Tibial nerve (tissue), 4 donors: Measurements from ENCODE around the gene SLC25A51. TPM values are rescaled to one million over a fixed set of nuclear protein-coding genes. Genes with fewer than 3 reads are reported as not detected.

Experiments
- DNase-seq, 2 donors: peaks; one replicate each; pipeline ENCODE4 v3.0.0-alpha.2; 2019; ENCODE audit warnings: low spot score in 2 of 2
- H3K27ac ChIP-seq, 4 donors: fragments of 200-600 bp; sonication (generic) in 3 of 4; one replicate each; pipeline ENCODE4 v1.5.1; 2017 to 2019; ENCODE audit warnings: mild to moderate bottlenecking in 1 of 4
- H3K27me3 ChIP-seq, 2 donors: fragments of 200-600 bp; sonication (generic) in 1 of 2; one replicate each; pipeline versions ENCODE4 v1.5.1 to v1.6.0; 2017 to 2019
- H3K36me3 ChIP-seq, 3 donors: fragments of 200-600 bp; sonication (generic); one replicate each; pipeline ENCODE4 v1.5.1; 2018 to 2019
- H3K4me1 ChIP-seq, 4 donors: fragments of 200-600 bp; sonication (generic) in 3 of 4; one replicate each; pipeline ENCODE4 v1.5.1; 2017 to 2019
- H3K4me3 ChIP-seq, 4 donors: fragments of 200-600 bp; sonication (generic) in 3 of 4; one replicate each; pipeline ENCODE4 v1.5.1; 2017 to 2019; ENCODE audit warnings: mild to moderate bottlenecking in 1 of 4, moderate library complexity in 1 of 4
- H3K9me3 ChIP-seq, 4 donors: fragments of 200-600 bp; sonication (generic) in 3 of 4; one replicate each; pipeline ENCODE4 v1.5.1; 2017 to 2019
- EP300 ChIP-seq, 2 donors: sonication (generic); formaldehyde crosslinking; IDR thresholded peaks; one replicate each; pipeline ENCODE4 v1.6.1; 2017; ENCODE audit warnings: antibody characterized with exemption in 2 of 2, mild to moderate bottlenecking in 1 of 2
- POLR2A ChIP-seq, 2 donors: fragments of 450-650 bp; IDR thresholded peaks; one replicate each; pipeline ENCODE4 v1.6.1; 2017; ENCODE audit warnings: antibody characterized with exemption in 2 of 2, mild to moderate bottlenecking in 2 of 2, moderate library complexity in 2 of 2
- WGBS, 2 donors: methylation state at CpG; one replicate each; pipeline ENCODE4 v1.1.5; 2018; 5-methylcytosine and 5-hydroxymethylcytosine counted together
- total RNA-seq, 4 donors: library from RNA; depleted of rRNA; stranded (reverse); fragments of >200 nt; gene quantifications; one replicate each; pipeline ENCODE4 v1.1.0, GENCODE V29; 2016
- TF ChIP-seq, protein P1 (sequence below), 5 experiments: fragments of 200-600 bp in 3 of 5; fragments of 450-650 bp in 2 of 5; sonication (generic) in 3 of 5; IDR thresholded peaks; one replicate each; pipeline ENCODE4 v1.5.1; 2016 to 2019; ENCODE audit warnings: antibody characterized with exemption in 5 of 5, mild to moderate bottlenecking in 3 of 5, moderate library complexity in 2 of 5

SLC25A51 gene
- total RNA-seq, 4 donors from 2014 or later, result 21.6 to 28.4 (median 25.7) TPM

DNA sequence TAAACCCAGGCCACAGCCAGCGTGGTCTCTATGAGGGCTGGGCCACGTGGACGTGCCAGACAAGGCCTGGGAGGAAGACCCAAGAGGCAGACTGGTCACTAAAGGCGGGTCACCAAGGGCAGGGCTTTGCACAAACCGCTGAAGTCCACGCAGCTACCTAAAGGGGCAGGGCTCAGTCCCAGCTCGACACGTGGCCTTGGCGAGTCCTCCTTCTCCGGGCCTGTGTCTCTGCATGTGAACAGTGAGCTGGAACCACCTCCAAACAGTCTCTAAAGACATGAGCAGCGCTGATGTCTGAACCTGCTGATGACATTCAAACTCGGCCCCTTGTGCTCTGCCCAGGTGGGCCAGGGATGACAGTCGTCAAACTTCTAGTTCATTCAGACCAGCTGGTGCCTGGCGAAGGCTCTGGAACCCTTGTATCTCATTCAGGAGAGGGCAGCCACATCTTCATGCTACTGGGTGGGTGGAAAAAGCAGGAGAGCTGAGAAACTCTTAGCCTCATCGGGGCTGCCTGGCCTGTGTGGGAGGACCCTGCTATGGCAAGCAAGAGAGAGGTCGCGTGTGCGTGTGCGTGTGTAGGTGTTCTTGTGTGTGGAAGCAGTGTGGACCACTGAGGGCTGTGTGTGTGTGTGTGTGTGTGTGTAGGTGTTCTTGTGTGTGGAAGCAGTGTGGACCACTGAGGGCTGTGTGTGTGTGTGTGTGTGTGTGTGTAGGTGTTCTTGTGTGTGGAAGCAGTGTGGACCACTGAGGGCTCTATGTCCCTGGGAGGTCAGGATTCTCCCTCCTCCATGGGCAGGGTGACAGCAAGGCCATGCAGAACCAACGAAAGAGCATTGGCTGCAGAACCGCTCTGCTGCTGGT lies 14.1 kb upstream of the SLC25A51 start:
- H3K27ac ChIP-seq, result peak overlapping the region; percentile 53 to 89 (median 74)

DNA sequence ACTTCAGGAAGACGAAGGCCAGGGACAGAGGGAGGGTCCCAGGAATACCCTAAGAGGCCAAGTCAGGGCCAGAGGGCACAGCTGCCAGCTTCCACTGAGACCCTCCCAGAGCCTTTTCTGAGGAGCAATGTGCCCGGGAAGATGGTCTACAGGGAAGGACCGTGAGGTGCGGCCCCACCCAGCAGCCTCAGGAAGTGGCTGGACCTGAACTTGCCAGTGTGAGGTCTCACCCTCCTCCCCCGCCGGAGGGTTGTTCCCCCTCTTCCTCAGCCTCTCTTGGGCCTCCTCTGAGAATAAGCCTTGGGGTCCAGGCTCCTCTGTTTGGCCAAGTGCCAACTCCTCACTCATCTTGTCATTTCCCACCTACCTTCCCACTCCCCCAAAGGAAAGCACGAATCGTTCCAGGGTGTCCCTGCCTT lies 13.4 kb upstream of the SLC25A51 start:
- H3K4me3 ChIP-seq, result no peak overlapping the region
- H3K9me3 ChIP-seq, result no peaks in the 10 kb centered on the region
- peak overlapping the region; percentile 53 to 89 (median 74) for H3K27ac ChIP-seq
- WGBS, 2 donors, result 46 to 55% methylated on average over 8 of the region's 8 CpGs
- H3K27me3 ChIP-seq, result no peaks in the 10 kb centered on the region
- H3K4me1 ChIP-seq, result peaks cover 0 to 62% (median 12%) of the 10 kb centered on the region in 4 donors
- no peak for DNase-seq
- no peak for TF ChIP-seq EP300 (IDR thresholded peaks at IDR 0.05)
- TF ChIP-seq, protein P1, sequence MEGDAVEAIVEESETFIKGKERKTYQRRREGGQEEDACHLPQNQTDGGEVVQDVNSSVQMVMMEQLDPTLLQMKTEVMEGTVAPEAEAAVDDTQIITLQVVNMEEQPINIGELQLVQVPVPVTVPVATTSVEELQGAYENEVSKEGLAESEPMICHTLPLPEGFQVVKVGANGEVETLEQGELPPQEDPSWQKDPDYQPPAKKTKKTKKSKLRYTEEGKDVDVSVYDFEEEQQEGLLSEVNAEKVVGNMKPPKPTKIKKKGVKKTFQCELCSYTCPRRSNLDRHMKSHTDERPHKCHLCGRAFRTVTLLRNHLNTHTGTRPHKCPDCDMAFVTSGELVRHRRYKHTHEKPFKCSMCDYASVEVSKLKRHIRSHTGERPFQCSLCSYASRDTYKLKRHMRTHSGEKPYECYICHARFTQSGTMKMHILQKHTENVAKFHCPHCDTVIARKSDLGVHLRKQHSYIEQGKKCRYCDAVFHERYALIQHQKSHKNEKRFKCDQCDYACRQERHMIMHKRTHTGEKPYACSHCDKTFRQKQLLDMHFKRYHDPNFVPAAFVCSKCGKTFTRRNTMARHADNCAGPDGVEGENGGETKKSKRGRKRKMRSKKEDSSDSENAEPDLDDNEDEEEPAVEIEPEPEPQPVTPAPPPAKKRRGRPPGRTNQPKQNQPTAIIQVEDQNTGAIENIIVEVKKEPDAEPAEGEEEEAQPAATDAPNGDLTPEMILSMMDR (IDR thresholded peaks at IDR 0.05), result no peak
- TF ChIP-seq POLR2A (IDR thresholded peaks at IDR 0.05), result no peak
- H3K36me3 ChIP-seq, result no peaks in the 10 kb centered on the region

More for the DNA sequence above, 14.1 kb upstream of the SLC25A51 start:
- Histone ChIP-seq H3K4me1 (peaks cover 0 to 62% (median 12%) of the 10 kb centered on the region in 4 donors), H3K9me3 (no peaks in the 10 kb centered on the region), H3K27me3 (no peaks in the 10 kb centered on the region), H3K36me3 (no peaks in the 10 kb centered on the region), H3K4me3 (no peak overlapping the region)
- TF ChIP-seq POLR2A (IDR thresholded peaks at IDR 0.05) (no peak), EP300 (IDR thresholded peaks at IDR 0.05) (no peak)
- TF ChIP-seq, protein P1 (IDR thresholded peaks at IDR 0.05), result no peak
- no peak for DNase-seq
- WGBS, 2 donors, result 62 to 70% methylated on average over 19 to 21 of the region's 21 CpGs

DNA sequence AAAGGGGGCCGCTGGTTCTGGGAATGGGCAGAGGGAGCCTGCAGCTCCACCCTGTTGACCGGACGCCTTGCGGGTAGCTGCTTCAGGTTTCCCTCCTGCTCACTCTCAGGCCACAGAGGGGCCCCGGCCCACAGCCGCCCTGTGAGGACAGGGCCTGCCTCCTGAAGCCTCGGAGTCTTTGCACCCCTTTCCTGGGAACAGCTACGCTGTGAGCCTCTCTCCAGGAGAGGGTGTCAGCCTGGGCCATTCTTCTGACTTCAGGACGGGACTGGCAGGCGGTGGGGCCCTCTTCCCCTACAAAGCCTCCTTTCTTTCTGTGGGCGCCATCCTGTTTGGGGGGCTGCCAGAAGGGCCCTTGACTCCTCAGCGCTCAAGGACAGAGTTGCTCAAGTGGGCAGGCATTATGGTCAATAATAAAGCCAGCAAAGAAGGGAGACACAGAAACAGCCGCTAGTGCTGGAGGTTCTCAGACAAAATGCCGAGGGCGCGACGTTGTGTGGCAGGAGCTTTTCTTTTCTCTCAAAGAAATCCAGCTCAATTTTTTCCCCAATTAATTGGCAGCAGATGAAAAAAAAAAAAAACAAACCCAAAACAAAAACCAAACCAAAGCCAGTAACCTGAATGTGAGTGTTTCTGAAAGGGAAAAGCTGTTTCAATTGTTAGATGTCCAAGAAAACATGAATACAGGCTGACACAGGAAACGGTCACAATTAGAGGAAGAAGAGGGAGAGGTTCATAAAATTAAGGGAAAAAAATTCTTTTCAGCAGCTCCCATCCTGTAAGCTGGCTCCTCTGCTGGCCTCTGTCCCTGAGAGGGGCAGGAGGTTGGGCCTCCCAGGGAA lies 12.8 kb upstream of the SLC25A51 start:
- no peaks in the 10 kb centered on the region for H3K36me3 ChIP-seq
- TF ChIP-seq POLR2A (IDR thresholded peaks at IDR 0.05) (no peak), EP300 (IDR thresholded peaks at IDR 0.05) (peak in 1 of 2 donors; percentile 4)
- TF ChIP-seq, protein P1 (IDR thresholded peaks at IDR 0.05), result no peak
- peak overlapping the region; percentile 53 to 89 (median 74) for H3K27ac ChIP-seq
- no peak for DNase-seq
- H3K27me3 ChIP-seq, result no peaks in the 10 kb centered on the region
- 60 to 61% methylated on average over 16 to 17 of the region's 18 CpGs for WGBS, 2 donors
- peaks cover 0 to 62% (median 12%) of the 10 kb centered on the region in 4 donors for H3K4me1 ChIP-seq
- H3K9me3 ChIP-seq, result no peaks in the 10 kb centered on the region
- H3K4me3 ChIP-seq, result no peak overlapping the region

DNA sequence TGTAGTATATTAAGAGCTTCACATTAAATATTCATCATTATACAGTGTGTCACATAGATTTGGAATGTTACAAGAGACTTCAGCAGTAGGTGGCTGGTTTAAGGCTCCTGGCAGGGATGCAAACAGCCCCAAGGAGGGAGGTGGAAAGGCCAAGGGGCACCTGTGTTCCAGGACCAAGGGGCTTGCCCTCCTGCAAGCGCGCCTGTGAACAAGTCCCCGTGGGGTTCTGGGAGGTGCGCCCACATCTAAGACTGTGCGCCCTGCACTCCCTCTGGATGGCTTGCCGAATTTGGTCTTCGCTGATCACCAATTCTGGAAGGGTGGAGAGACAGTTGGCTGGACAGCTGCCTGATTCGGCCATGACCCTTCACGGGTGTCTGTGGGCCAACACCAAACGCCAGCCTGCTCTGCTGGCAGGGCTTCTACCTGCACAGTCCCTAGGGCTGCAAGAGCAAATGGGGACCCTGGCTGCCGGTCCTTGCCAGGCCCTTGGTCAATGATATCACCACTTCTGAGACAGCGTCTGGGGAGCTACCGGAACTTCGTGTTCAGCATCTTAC lies 12.1 kb upstream of the SLC25A51 start:
- H3K27me3 ChIP-seq, result no peaks in the 10 kb centered on the region
- peak overlapping the region; percentile 53 to 89 (median 74) for H3K27ac ChIP-seq
- DNase-seq, result no peak
- TF ChIP-seq POLR2A (IDR thresholded peaks at IDR 0.05) (no peak), EP300 (IDR thresholded peaks at IDR 0.05) (no peak)
- TF ChIP-seq, protein P1 (IDR thresholded peaks at IDR 0.05), result no peak
- H3K4me3 ChIP-seq, result no peak overlapping the region
- no peaks in the 10 kb centered on the region for H3K36me3 ChIP-seq
- no peaks in the 10 kb centered on the region for H3K9me3 ChIP-seq
- H3K4me1 ChIP-seq, result peaks cover 0 to 62% (median 12%) of the 10 kb centered on the region in 4 donors
- WGBS, 2 donors, result 53 to 69% methylated on average over 9 to 14 of the region's 14 CpGs
